Breast epithelium (tissue), 4 donors: ENCODE results near the gene CDH23. TPM values are rescaled to one million over a fixed set of nuclear protein-coding genes. Genes with fewer than 3 reads are reported as not detected.

Experiments
- DNase-seq, 2 donors: peaks; one replicate each; pipeline ENCODE4 v3.0.0-alpha.2; 2019; ENCODE audit warnings: low spot score in 2 of 2
- H3K27ac ChIP-seq, 2 donors: fragments of 200-600 bp; sonication (generic) in 1 of 2; one replicate each; pipeline ENCODE4 v1.5.1; 2016 to 2019; ENCODE audit warnings: mild to moderate bottlenecking in 1 of 2
- H3K27me3 ChIP-seq, 2 donors: fragments of 200-600 bp; sonication (generic) in 1 of 2; one replicate each; pipeline versions ENCODE4 v1.5.1 to v1.6.0; 2017 to 2019; ENCODE audit warnings: control low read depth in 1 of 2, mild to moderate bottlenecking in 1 of 2
- H3K36me3 ChIP-seq: fragments of 200-600 bp; one replicate; pipeline ENCODE4 v1.5.1; 2019
- H3K4me1 ChIP-seq, 2 donors: fragments of 200-600 bp; sonication (generic); one replicate each; pipeline ENCODE4 v1.5.1; 2016 to 2019; ENCODE audit warnings: control low read depth in 1 of 2
- H3K4me3 ChIP-seq, 3 donors: fragments of 200-600 bp; sonication (generic); 1 replicate in 2 of 3; 2 replicates in 1 of 3; pipeline ENCODE4 v1.5.1; 2016 to 2019; ENCODE audit warnings: mild to moderate bottlenecking in 3 of 3, moderate library complexity in 2 of 3
- H3K9me3 ChIP-seq, 2 donors: fragments of 200-600 bp; sonication (generic) in 1 of 2; one replicate each; pipeline ENCODE4 v1.5.1; 2016 to 2019; ENCODE audit warnings: control low read depth in 1 of 2
- POLR2A ChIP-seq: fragments of 450-650 bp; IDR thresholded peaks from one replicate; pipeline ENCODE4 v1.6.1; 2016; ENCODE audit warnings: antibody characterized with exemption, mild to moderate bottlenecking, moderate library complexity
- POLR2AphosphoS5 ChIP-seq, 3 donors: sonication (generic); formaldehyde crosslinking; IDR thresholded peaks; one replicate each; pipeline ENCODE4 v1.6.1; 2017; ENCODE audit warnings: antibody characterized with exemption in 3 of 3
- intact Hi-C: fragments of 100-400 bp; cut with DNase I; formaldehyde crosslinking; loops from one replicate; pipeline ENCODE4 v1.15.1; 2023; ENCODE audit warnings: low total_unique reads
- total RNA-seq, 3 donors: library from RNA; depleted of rRNA; stranded (reverse); fragments of >200 nt; gene quantifications; one replicate each; pipeline ENCODE4 v1.1.0, GENCODE V29; 2016
- TF ChIP-seq, protein P1 (sequence below), 3 donors: fragments of 450-650 bp; IDR thresholded peaks; one replicate each; pipeline ENCODE4 v1.5.1; 2016 to 2017; ENCODE audit warnings: antibody characterized with exemption in 3 of 3, mild to moderate bottlenecking in 3 of 3, moderate library complexity in 3 of 3

Gene CDH23
- total RNA-seq, 3 donors from 2014 or later = 8.5 to 13.8 (median 11.6) TPM

DNA sequence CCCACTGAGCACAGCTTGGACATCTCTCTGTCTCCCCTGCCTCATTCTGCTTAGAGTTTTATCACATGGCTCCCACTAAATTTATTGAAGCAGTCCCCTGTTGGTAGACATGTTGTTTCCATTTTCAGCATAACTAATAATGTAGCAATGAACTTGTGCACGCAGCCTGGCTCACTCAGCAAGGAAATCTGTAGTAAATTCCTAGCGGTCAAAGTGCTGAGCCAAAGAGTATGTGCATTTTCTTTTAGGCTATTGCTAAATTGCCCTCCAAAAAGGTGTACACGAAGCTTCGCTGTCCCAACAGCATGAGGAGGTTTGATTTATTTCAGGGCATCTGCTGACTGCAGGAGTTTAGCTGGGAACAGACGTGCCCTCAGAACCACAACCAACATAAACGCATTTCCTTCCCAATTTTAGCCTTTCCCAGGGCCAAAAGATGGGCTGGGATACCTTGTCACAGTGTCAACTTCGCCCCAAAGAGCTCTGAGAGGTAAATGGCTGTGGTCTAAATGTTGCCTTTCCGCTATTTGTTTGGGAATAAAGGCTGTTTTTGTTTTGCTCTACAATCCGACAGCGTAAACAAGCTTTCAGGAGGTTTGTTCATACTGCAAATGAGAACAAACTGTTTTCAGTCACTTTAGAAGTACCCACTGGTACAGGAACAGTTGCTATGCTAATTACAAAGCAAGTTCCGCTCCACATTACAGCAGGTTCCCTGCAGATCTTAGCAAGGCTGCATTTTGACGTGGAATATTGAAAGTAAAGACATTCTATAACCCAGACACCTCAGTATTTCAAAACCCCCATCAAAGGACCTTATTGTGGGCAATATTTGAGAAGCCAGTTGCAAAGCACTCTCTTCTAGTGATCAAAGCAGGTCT, 359.8 kb downstream of the CDH23 start:
- Histone ChIP-seq H3K27me3 (no peaks in the 10 kb centered on the region), H3K36me3 (no peaks in the 10 kb centered on the region), H3K4me1 (peaks cover 8 to 14% of the 10 kb centered on the region in 2 donors), H3K9me3 (no peaks in the 10 kb centered on the region), H3K4me3 (no peak overlapping the region), H3K27ac (peak overlapping the region; percentile 76 to 89)
- no peak for DNase-seq
- no peak for TF ChIP-seq POLR2A
- TF ChIP-seq, protein P1, sequence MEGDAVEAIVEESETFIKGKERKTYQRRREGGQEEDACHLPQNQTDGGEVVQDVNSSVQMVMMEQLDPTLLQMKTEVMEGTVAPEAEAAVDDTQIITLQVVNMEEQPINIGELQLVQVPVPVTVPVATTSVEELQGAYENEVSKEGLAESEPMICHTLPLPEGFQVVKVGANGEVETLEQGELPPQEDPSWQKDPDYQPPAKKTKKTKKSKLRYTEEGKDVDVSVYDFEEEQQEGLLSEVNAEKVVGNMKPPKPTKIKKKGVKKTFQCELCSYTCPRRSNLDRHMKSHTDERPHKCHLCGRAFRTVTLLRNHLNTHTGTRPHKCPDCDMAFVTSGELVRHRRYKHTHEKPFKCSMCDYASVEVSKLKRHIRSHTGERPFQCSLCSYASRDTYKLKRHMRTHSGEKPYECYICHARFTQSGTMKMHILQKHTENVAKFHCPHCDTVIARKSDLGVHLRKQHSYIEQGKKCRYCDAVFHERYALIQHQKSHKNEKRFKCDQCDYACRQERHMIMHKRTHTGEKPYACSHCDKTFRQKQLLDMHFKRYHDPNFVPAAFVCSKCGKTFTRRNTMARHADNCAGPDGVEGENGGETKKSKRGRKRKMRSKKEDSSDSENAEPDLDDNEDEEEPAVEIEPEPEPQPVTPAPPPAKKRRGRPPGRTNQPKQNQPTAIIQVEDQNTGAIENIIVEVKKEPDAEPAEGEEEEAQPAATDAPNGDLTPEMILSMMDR (IDR thresholded peaks at IDR 0.05) = no peak
- no peak for TF ChIP-seq POLR2AphosphoS5 (IDR thresholded peaks at IDR 0.05)
- intact Hi-C loops = no loop called here

DNA sequence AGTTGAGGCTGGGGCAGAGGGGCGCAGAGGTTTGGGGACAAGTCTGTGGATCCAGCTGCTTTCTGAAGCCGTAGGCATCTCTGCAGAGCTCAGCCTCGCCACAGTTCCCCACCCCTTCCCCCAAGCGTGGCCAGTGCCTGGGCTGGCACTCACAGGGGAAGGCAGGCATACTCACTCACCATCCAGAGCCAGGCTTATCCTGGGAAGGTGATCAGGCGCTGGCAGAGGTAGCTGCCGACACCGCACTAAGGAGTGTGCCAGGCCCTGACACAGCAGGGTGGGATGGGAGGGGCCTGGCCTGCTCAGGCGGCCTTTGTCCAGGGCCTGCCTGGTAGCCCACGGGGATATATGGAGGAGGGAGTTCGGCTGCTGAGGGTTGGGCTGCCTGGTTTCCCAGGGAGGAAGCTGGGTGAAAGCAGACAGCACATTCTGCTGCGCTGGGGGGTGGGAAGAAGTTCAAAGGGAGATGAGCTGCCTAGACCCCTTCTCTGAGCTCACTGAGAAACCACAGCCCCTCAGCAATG, 360.7 kb downstream of the CDH23 start:
- Histone ChIP-seq H3K27ac (peak overlapping the region; percentile 76 to 89), H3K4me3 (peak overlapping the region in 1 of 3 donors; percentile 40), H3K27me3 (no peaks in the 10 kb centered on the region), H3K9me3 (no peaks in the 10 kb centered on the region), H3K36me3 (no peaks in the 10 kb centered on the region), H3K4me1 (peaks cover 8 to 14% of the 10 kb centered on the region in 2 donors)
- TF ChIP-seq, protein P1 (IDR thresholded peaks at IDR 0.05) = no peak
- TF ChIP-seq POLR2AphosphoS5 (IDR thresholded peaks at IDR 0.05) (no peak), POLR2A (no peak)
- peak in 1 of 2 donors; percentile 83 for DNase-seq
- intact Hi-C loops = no loop called here

DNA sequence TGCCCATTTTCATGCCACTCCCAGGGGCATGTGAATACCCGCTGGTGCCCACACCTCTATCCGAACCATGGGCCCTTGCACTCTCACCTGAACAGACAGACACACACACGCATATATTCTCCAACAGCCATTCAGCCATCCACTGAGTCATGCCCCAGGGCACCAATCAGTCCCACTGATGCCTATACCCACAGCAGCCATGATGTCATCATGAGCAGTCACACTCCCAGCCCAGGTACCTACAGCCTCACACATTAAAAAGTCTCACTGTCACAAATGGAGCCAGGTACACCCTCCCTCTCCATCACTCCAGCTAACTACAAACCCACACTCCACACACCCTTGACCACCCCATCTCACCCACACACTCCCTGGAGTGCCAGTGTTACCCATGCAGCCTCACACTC, 364.4 kb downstream of the CDH23 start:
- Histone ChIP-seq H3K27me3 (no peaks in the 10 kb centered on the region), H3K4me3 (no peak overlapping the region), H3K27ac (peak overlapping the region in 1 of 2 donors; percentile 32), H3K9me3 (no peaks in the 10 kb centered on the region), H3K4me1 (peaks cover 6 to 12% of the 10 kb centered on the region in 2 donors), H3K36me3 (no peaks in the 10 kb centered on the region)
- TF ChIP-seq POLR2AphosphoS5 (IDR thresholded peaks at IDR 0.05) (no peak), POLR2A (no peak)
- TF ChIP-seq, protein P1 (IDR thresholded peaks at IDR 0.05) = no peak
- no peak for DNase-seq
- intact Hi-C loops = no loop called here

DNA sequence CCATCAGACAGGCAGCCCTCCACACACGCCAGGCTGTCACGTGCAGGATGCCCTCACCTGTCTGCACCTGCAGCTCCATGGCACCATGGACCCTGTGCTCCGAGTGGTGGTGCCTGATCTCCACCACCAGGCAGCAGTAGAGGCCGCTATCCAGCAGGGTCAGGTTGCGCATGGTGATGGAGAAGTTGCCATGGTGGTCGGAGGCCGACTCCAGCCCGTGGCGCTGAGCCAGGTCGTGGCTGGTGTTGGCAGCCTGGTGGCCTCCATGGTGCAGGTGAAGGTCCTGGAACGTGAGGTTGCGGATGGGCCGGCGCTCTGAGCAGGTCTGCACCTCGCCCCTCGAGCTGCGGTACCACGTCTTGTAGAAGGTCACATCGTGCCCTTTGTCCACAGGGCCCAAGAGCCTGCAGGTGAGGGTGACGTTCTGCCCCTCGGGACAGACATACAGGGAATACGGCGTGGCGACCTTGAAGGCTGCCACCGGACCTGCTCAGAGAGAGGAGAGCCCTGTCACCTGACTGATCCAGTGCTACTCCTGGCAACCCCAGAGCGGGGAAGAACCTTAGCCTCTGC, 364.9 kb downstream of the CDH23 start:
- H3K27me3 ChIP-seq = no peaks in the 10 kb centered on the region
- H3K4me1 ChIP-seq = peaks cover 3 to 15% of the 10 kb centered on the region in 2 donors
- peak overlapping the region in 1 of 2 donors; percentile 32 for H3K27ac ChIP-seq
- TF ChIP-seq, protein P1 (IDR thresholded peaks at IDR 0.05) = no peak
- no peak for TF ChIP-seq POLR2AphosphoS5 (IDR thresholded peaks at IDR 0.05)
- no peak for TF ChIP-seq POLR2A
- no peak for DNase-seq
- intact Hi-C loops = no loop called here
- H3K36me3 ChIP-seq = no peaks in the 10 kb centered on the region
- H3K4me3 ChIP-seq = no peak overlapping the region
- H3K9me3 ChIP-seq = no peaks in the 10 kb centered on the region

DNA sequence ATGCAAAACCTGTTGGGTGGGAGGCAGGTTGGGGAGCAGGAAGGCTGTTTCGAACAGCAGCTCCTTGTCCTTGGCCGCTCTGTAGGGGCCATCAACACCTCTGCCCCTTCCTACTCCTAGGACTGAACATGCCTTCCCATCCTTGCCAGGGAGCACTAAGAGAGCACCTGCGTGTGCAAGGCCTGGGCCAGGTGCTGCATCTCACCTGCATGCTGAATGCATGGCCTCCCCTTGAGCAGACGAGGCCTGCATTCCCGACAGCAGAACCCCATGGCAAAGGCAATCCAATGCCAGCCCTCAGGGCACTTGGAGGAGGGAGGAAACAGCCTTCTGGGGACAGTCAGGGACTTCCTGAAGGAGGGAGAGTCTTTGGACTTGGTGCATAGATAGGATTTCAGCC, 365.6 kb downstream of the CDH23 start:
- H3K9me3 ChIP-seq = no peaks in the 10 kb centered on the region
- no peak for DNase-seq
- intact Hi-C loops = no loop called here
- no peaks in the 10 kb centered on the region for H3K36me3 ChIP-seq
- no peak overlapping the region for H3K4me3 ChIP-seq
- H3K4me1 ChIP-seq = peaks cover 3 to 16% of the 10 kb centered on the region in 2 donors
- H3K27ac ChIP-seq = peak overlapping the region in 1 of 2 donors; percentile 32
- H3K27me3 ChIP-seq = no peaks in the 10 kb centered on the region
- no peak for TF ChIP-seq POLR2AphosphoS5 (IDR thresholded peaks at IDR 0.05)
